Ramos (cell line): Measurements from ENCODE around the gene NUP133.
"Not testable (repeated sequence)": the region's sequence is repeated elsewhere in the genome, so short reads cannot be mapped to it uniquely, and the experiment has no call there.

ENCODE experiments used
- in situ Hi-C: fragments of 300-500 bp; cut with MboI; formaldehyde crosslinking; loops from one replicate; pipeline ENCODE4 v1.14.3; 2022; ENCODE audit warnings: low sequenced_read_pairs; ENCODE audit not compliant: unreplicated experiment

NUP133 gene

GRCh38 chr1:229511201-229511600 is 3.1 kb upstream of the NUP133 start:
- in situ Hi-C loops, result not testable (repeated sequence)

GRCh38 chr1:229509576-229509975 is 1.4 kb upstream of the NUP133 start:
- in situ Hi-C loops, result no loop called here

GRCh38 chr1:229508823-229509337 is 739 bp upstream of the NUP133 start:
- in situ Hi-C loops, result no loop called here

GRCh38 chr1:229507502-229507901 is 639 bp downstream of the NUP133 start:
- in situ Hi-C loops, result no loop called here

- in situ Hi-C loops, result no loop called here
Measured at GRCh38 chr1:229506633-229507032, 1.5 kb downstream of the NUP133 start.

- in situ Hi-C loops, result no loop called here
Measured at GRCh38 chr1:229495782-229496181, 12.4 kb downstream of the NUP133 start.

GRCh38 chr1:229487181-229487580 is 21.0 kb downstream of the NUP133 start:
- in situ Hi-C loops, result no loop called here

- in situ Hi-C loops, result no loop called here
Measured at GRCh38 chr1:229485318-229485717, 22.8 kb downstream of the NUP133 start.

- in situ Hi-C loops, result loop anchor here (5.0 kb wide), 1 partner anchor 225 kb away; no protein-coding TSS in a partner anchor
Measured at GRCh38 chr1:229482511-229482910, 25.6 kb downstream of the NUP133 start.

GRCh38 chr1:229480495-229480894 is 27.6 kb downstream of the NUP133 start:
- in situ Hi-C loops, result loop anchor here (5.0 kb wide), 1 partner anchor 223 kb away; no protein-coding TSS in a partner anchor

GRCh38 chr1:229479660-229480399 is 28.3 kb downstream of the NUP133 start:
- in situ Hi-C loops, result loop anchor here (5.0 kb wide), 1 partner anchor 223 kb away; no protein-coding TSS in a partner anchor

GRCh38 chr1:229478852-229479251 is 29.3 kb downstream of the NUP133 start:
- in situ Hi-C loops, result no loop called here

- in situ Hi-C loops, result not testable (repeated sequence)
Measured at GRCh38 chr1:229475859-229476258, 32.3 kb downstream of the NUP133 start.

GRCh38 chr1:229474509-229474908 is 33.6 kb downstream of the NUP133 start:
- in situ Hi-C loops, result no loop called here

GRCh38 chr1:229471175-229471574 is 37.0 kb downstream of the NUP133 start:
- in situ Hi-C loops, result no loop called here

- in situ Hi-C loops, result no loop called here
Measured at GRCh38 chr1:229470406-229471043, 37.6 kb downstream of the NUP133 start.

- in situ Hi-C loops, result no loop called here
Measured at GRCh38 chr1:229466887-229467286, 41.3 kb downstream of the NUP133 start.

- in situ Hi-C loops, result no loop called here
Measured at GRCh38 chr1:229464672-229465071, 43.5 kb downstream of the NUP133 start.

GRCh38 chr1:229461032-229461668 is 47.0 kb downstream of the NUP133 start:
- in situ Hi-C loops, result no loop called here

- in situ Hi-C loops, result no loop called here
Measured at GRCh38 chr1:229459815-229460214, 48.3 kb downstream of the NUP133 start.

GRCh38 chr1:229457436-229457835 is 50.7 kb downstream of the NUP133 start:
- in situ Hi-C loops, result no loop called here
